ENCODE results near the gene CDC26.
A peak's percentile ranks its signal among the peaks of the same experiment; 100 is the strongest.
"Not testable (repeated sequence)": the region's sequence is repeated elsewhere in the genome, so short reads cannot be mapped to it uniquely, and the experiment has no call there.

Gene CDC26

DNA sequence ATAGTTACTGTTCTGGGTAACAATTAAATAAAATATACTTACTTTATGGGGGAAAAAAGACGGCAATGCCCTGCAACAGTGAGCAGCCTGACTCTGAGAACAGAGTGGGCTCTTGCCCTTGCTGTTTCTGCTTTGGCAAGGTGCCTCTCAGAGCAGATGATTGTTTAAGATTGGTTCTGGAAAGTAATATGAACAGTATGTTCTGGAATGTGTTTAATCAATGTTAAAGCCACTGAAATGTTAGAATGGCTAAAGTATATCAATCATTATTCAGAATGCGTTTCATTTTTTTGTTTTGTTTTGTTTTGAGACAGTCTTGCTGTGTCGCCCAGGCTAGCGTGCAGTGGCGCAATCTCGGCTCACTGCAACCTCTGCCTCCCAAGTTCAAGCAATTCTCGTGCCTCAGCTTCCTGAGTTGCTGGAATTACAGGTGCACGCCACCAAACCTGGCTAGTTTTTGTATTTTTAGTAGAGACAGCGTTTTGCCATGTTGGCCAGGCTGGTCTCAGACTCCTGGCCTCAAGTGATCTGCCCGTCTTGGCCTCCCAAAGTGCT, 39.6 kb downstream of the CDC26 start:
- not testable (repeated sequence) for DNase-seq

DNA sequence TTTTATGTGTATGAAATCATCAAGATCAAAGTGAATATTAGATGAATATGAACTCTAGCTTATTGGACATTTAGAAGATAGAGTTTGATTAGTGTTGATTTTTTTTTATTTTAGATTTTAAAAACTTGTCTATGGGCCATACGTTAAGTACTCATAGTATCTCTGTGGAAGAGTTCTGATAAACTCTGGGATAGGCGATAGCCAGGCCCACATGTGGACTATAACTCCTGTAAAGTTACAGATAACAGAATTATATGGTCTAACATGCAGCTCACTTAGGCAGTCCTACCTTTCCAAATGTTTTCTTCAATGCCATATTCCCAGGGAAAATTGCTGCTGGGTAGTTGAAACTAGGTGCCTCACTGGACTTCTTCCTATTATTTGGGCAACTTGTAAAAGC, 43.7 kb downstream of the CDC26 start:
- no peak for DNase-seq

GRCh38 chr9:113228130-113228665, 47.2 kb downstream of the CDC26 start:
- DNase-seq: no peak

GRCh38 chr9:113227436-113227835, 47.9 kb downstream of the CDC26 start:
- DNase-seq: no peak

- no peak for DNase-seq
These were observed 51.4 kb downstream of the CDC26 start for GRCh38 chr9:113223963-113224362.

DNA sequence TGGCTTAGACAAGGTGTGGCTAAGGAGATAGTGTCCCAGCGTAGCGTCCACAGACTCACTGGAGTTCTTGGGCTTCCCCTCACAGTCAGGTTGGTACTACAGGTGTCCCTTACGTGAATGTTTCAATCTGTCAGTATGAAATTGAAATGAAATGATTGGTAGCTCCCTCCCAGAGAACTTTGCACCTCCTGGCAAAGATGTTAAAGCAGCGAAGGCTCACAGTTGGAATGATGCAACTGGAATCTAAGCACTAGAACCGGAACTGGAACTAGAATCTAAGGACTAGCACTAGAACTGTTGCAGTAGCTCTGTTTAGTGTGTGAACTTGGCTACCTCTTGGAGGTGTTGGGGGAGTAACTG, 52.9 kb downstream of the CDC26 start:
- no peak for DNase-seq

DNA sequence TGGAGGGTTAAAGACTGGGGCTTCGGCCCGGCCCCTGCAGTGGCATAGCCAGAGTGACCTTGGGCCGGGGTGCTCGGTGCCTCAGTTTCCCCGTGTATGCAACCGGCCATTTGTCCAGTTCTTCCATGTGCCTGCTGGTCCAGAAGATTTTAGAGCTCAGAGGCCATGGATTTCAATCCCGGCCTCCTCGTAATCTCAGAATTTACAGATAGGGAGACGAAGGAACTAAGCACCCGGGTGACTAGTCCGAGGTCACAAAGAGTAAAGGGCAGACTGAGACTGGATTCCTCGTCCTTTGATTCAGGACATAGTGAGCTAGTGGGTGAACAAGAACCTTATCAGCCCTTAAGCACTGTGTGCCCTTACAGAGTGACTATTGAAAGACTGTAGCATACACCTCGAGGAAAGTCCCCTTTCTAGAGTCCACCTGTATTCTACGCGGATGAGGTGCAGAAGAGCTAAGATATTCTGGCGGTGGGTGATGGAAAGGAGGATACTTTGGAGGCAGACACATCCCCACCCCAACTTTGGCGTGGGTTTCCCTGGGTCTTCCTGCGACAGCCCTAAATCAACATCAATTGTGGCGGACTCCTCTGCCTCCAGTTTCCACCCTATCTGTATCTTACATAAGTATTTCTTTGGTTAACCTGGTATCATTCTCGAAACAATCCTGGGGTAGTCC, 53.4 kb downstream of the CDC26 start:
- no peak for DNase-seq

GRCh38 chr9:113221003-113221799, 54.2 kb downstream of the CDC26 start, which contains the start of the genes FKBP15 and SLC31A1:
TSS of gene FKBP15 (minus strand) at chr9:113221277. CDS start at chr9:113221243, 34 bp downstream.
TSS of gene SLC31A1 (plus strand) at chr9:113221544. CDS start at chr9:113256149, 34,605 bp downstream.
- peak; percentile 80 for DNase-seq

- no peak for DNase-seq
These were observed 54.8 kb downstream of the CDC26 start for GRCh38 chr9:113220467-113221002.

GRCh38 chr9:113219969-113220368, 55.4 kb downstream of the CDC26 start:
- DNase-seq: no peak

DNA sequence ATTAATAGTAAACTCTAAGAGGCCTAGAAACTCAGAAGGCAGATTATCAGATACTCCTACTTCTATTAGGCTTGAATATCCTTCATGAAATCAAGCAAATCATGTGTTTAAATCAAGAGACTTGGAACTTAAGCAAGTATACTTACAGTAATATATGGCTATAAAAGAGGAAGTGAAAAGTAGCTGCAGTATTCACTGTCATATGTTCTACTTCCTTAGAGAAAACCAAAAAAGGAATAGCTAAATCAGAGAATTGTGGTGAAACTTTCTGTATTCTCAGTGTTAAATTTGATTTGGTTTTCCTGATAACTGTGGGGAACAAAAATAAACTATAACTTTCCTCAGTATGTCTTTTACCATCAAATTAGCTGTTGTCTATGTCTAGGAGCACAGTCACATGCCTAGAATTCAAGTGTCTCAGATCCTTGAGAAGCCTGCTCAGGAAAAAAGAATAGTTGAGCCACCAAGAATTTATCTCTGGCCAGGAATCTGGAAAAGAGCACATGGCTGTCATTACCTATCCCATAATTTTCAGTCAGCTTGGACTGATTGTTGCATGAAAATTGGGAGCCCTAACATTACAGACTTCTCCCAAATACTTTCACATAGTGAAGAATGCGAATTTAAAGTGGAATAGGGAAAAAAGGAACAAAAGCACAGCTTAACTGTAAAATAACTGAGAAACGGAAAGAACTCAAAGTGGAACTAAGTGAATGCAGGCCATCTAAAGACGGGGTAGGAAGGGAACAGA, 56.0 kb downstream of the CDC26 start:
- no peak for DNase-seq
